Naive thymus-derived CD4-positive, alpha-beta T cell (primary cell): Measurements from ENCODE around the gene SAP30BP. TPM values are rescaled to one million over a fixed set of nuclear protein-coding genes. Genes with fewer than 3 reads are reported as not detected.

Source experiments
- ATAC-seq: fragments of 150-1000 bp; cut with Tn5 transposase; 2 replicates; pipeline ENCODE4 v1.10.0; 2021; ENCODE audit warnings: mild to moderate bottlenecking, moderate library complexity
- CTCF ChIA-PET: fragments of 350-600 bp; sonication (Branson Sonifier 250); formaldehyde crosslinking; loops from one replicate; lab custom pipeline; 2021; ENCODE audit warnings: antibody characterized with exemption; lab: Charles Lee
- POLR2A ChIA-PET: fragments of 350-600 bp; sonication (Branson Sonifier 250); formaldehyde crosslinking; loops from one replicate; lab custom pipeline; 2021; ENCODE audit warnings: antibody characterized with exemption, inconsistent platforms; lab: Charles Lee
- DNase-seq, 9 donors: peaks; one replicate each; pipeline versions ENCODE4 v3.0.0 to v3.0.0-alpha.2; 2020 to 2022; ENCODE audit warnings: mixed read lengths in 1 of 9
- H3K27ac ChIP-seq: one replicate; pipeline ENCODE4 v1.7.0; 2013; ENCODE audit warnings: mild to moderate bottlenecking, low read depth, low read length, moderate library complexity
- H3K27me3 ChIP-seq, 2 donors: one replicate each; pipeline ENCODE4 v1.7.0; 2013; ENCODE audit warnings: low read length in 2 of 2, mild to moderate bottlenecking in 2 of 2, moderate library complexity in 2 of 2; ENCODE audit not compliant: control insufficient read depth in 2 of 2, insufficient read depth in 2 of 2
- H3K36me3 ChIP-seq, 3 experiments: 1 replicate in 2 of 3; 2 replicates in 1 of 3; pipeline ENCODE4 v1.7.0; 2013; ENCODE audit warnings: low read length in 3 of 3, mild to moderate bottlenecking in 3 of 3, moderate library complexity in 1 of 3; ENCODE audit not compliant: insufficient read depth in 3 of 3, control insufficient read depth in 2 of 3
- H3K4me1 ChIP-seq, 2 donors: one replicate each; pipeline ENCODE4 v1.7.0; 2013; ENCODE audit warnings: low read length in 2 of 2, mild to moderate bottlenecking in 2 of 2, moderate library complexity in 1 of 2; ENCODE audit not compliant: control insufficient read depth in 2 of 2, insufficient read depth in 2 of 2
- H3K4me3 ChIP-seq: 2 replicates; pipeline ENCODE4 v1.7.0; 2013; ENCODE audit warnings: mild to moderate bottlenecking, low read length
- H3K9me3 ChIP-seq, 3 experiments: 1 replicate in 2 of 3; 2 replicates in 1 of 3; pipeline ENCODE4 v1.7.0; 2013; ENCODE audit warnings: low read length in 3 of 3; ENCODE audit not compliant: control insufficient read depth in 2 of 3
- H3K27ac Mint-ChIP-seq, 9 donors: one replicate each; pipeline ENCODE4 v1.8.0; 2020 to 2022; ENCODE audit warnings: mixed read lengths in 9 of 9, mild to moderate bottlenecking in 8 of 9, moderate library complexity in 5 of 9, inconsistent platforms in 2 of 9
- H3K27me3 Mint-ChIP-seq, 5 donors: one replicate each; pipeline ENCODE4 v1.8.0; 2021 to 2022; ENCODE audit warnings: mixed read lengths in 5 of 5, mild to moderate bottlenecking in 1 of 5
- H3K36me3 Mint-ChIP-seq, 5 donors: one replicate each; pipeline ENCODE4 v1.8.0; 2020 to 2022; ENCODE audit warnings: mixed read lengths in 5 of 5, mild to moderate bottlenecking in 3 of 5, inconsistent platforms in 1 of 5
- H3K4me1 Mint-ChIP-seq, 7 donors: one replicate each; pipeline ENCODE4 v1.8.0; 2020 to 2022; ENCODE audit warnings: mixed read lengths in 7 of 7, mild to moderate bottlenecking in 3 of 7, inconsistent platforms in 1 of 7
- H3K4me3 Mint-ChIP-seq, 10 donors: one replicate each; pipeline ENCODE4 v1.8.0; 2020 to 2022; ENCODE audit warnings: mild to moderate bottlenecking in 10 of 10, mixed read lengths in 10 of 10, moderate library complexity in 6 of 10, inconsistent platforms in 2 of 10
- H3K9me3 Mint-ChIP-seq, 11 donors: one replicate each; pipeline ENCODE4 v1.8.0; 2020 to 2022; ENCODE audit warnings: mixed read lengths in 11 of 11, mild to moderate bottlenecking in 4 of 11, inconsistent platforms in 1 of 11, moderate library complexity in 1 of 11
- intact Hi-C, 2 donors: fragments of 100-400 bp; cut with micrococcal nuclease; formaldehyde crosslinking; loops; one replicate each; pipeline ENCODE4 v1.15.1; 2023
- polyA plus RNA-seq, 2 donors: library from polyadenylated mRNA; unstranded; fragments of 300-500 nt; fragmentation: Illumina TruSeq; gene quantifications; one replicate each; pipeline ENCODE4 v1.2.3, GENCODE V29; 2021
- total RNA-seq, 6 experiments: library from RNA in 5 of 6; stranded (reverse) in 5 of 6; gene quantifications; 1 replicate in 5 of 6; 2 replicates in 1 of 6; pipeline ENCODE4 v1.2.3 and lab custom pipeline; 2021 to 2026

SAP30BP gene
- total and polyA plus RNA-seq, 7 experiments from 2014 or later: 69.5 to 198 (median 114) TPM

DNA sequence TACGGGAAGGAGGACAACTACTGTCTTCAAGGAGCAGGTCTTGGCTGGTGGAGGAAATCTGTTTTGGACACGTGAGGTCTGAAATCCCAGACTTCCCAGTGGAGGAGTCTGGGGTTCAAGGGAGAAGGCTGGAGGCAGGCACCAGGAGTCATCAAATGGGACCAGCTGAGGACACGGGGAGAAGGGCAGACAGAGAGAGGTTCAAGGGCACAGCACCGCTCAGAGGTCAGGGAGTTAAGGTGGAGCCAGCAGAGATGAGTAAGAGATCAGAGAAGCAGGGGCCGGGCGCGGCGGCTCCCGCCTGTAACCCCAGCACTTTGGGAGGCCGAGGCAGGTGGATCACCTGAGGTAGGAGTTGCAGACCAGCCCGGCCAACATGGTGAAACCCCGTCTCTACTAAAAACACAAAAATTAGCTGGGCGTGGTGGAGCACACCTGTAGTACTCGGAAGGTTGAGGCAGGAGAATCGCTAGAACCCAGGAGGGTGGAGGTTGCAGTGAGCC is 44.3 kb upstream of the SAP30BP start:
- peaks cover 0 to 5% (median 0%) of the 10 kb centered on the region in 7 donors for H3K4me1 Mint-ChIP-seq
- Histone ChIP-seq H3K36me3 (peaks cover 0 to 60% (median 0%) of the 10 kb centered on the region in 3 experiments), H3K4me1 (no peaks in the 10 kb centered on the region), H3K4me3 (no peak overlapping the region), H3K27ac (no peak overlapping the region), H3K9me3 (no peaks in the 10 kb centered on the region), H3K27me3 (no peaks in the 10 kb centered on the region)
- DNase-seq: no peak
- intact Hi-C loops: no loop called here
- ATAC-seq: no peak
- peak overlapping the region in 5 of 9 donors; percentile 3 to 71 (median 11) for H3K27ac Mint-ChIP-seq
- POLR2A ChIA-PET: no interaction called here
- no peaks in the 10 kb centered on the region for H3K36me3 Mint-ChIP-seq
- H3K27me3 Mint-ChIP-seq: no peaks in the 10 kb centered on the region
- no peak overlapping the region for H3K4me3 Mint-ChIP-seq
- CTCF ChIA-PET: interaction anchor here (2.8 to 4.4 kb wide), 2 partner anchors 11 to 126 kb away, joined by 11 to 25 read pairs; partner anchors contain the start of gene SMIM5
- no peaks in the 10 kb centered on the region for H3K9me3 Mint-ChIP-seq

DNA sequence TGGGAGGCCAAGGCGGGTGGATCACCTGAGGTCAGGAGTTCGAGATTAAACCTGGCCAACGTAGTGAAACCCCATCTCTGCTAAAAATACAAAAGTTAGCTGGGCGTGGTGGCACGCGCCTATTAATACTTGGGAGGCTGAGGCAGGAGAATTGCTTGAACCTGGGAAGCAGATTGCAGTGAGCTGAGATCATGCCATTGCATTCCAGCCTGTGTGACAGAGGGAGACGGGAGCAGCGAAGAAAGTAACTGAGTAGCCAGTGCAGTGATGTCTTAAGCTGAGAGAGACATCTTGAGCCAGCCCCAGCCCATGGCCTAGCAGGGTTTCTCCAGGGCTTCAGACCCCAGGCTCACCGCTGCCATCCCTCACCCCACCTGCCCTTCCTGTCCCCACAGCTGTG is 43.8 kb upstream of the SAP30BP start:
- no peak for ATAC-seq
- H3K4me1 Mint-ChIP-seq: peaks cover 0 to 5% (median 0%) of the 10 kb centered on the region in 7 donors
- H3K9me3 ChIP-seq: no peaks in the 10 kb centered on the region
- H3K36me3 ChIP-seq: peaks cover 0 to 61% (median 0%) of the 10 kb centered on the region in 3 experiments
- H3K27me3 ChIP-seq: no peaks in the 10 kb centered on the region
- intact Hi-C loops: no loop called here
- no peak for DNase-seq
- H3K9me3 Mint-ChIP-seq: no peaks in the 10 kb centered on the region
- H3K27me3 Mint-ChIP-seq: no peaks in the 10 kb centered on the region
- H3K36me3 Mint-ChIP-seq: no peaks in the 10 kb centered on the region
- no peak overlapping the region for H3K27ac Mint-ChIP-seq
- H3K4me3 ChIP-seq: no peak overlapping the region
- H3K27ac ChIP-seq: no peak overlapping the region
- no peak overlapping the region for H3K4me3 Mint-ChIP-seq
- ChIA-PET CTCF (interaction anchor here (2.8 to 4.4 kb wide), 2 partner anchors 10 to 125 kb away, joined by 11 to 25 read pairs; partner anchors contain the start of gene SMIM5), POLR2A (no interaction called here)
- no peaks in the 10 kb centered on the region for H3K4me1 ChIP-seq

DNA sequence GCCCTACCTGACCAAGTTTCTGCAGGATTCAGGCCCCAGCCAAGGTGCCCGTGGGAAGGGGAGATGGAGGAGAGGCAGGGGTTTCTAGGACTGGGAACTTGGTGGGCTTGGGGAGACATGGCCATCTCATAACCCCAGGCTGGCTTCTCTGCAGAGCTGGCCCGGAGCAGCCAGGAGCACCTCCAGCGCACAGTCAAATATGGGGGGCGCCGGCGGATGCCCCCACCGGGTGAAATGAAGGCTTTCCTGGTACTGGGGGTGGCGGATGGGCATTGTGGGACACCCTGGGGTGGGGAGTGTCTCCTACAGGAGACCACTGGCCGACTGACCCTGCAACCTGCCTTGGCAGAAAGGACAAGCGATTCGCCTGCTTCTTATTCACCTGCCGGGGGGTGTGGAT is 43.1 kb upstream of the SAP30BP start:
- Histone ChIP-seq H3K36me3 (peaks cover 0 to 61% (median 0%) of the 10 kb centered on the region in 3 experiments), H3K9me3 (no peaks in the 10 kb centered on the region), H3K27ac (no peak overlapping the region), H3K4me1 (no peaks in the 10 kb centered on the region), H3K27me3 (no peaks in the 10 kb centered on the region), H3K4me3 (no peak overlapping the region)
- POLR2A ChIA-PET: no interaction called here
- Mint-ChIP-seq H3K4me1 (peaks cover 0 to 5% (median 0%) of the 10 kb centered on the region in 7 donors), H3K27ac (peak overlapping the region in 2 of 9 donors; percentile 14 to 81), H3K36me3 (no peaks in the 10 kb centered on the region), H3K27me3 (no peaks in the 10 kb centered on the region), H3K9me3 (no peaks in the 10 kb centered on the region), H3K4me3 (no peak overlapping the region)
- ATAC-seq: no peak
- intact Hi-C loops: no loop called here
- CTCF ChIA-PET: interaction anchor here (2.8 to 4.4 kb wide), 2 partner anchors 10 to 125 kb away, joined by 11 to 25 read pairs; partner anchors contain the start of gene SMIM5
- DNase-seq: no peak

DNA sequence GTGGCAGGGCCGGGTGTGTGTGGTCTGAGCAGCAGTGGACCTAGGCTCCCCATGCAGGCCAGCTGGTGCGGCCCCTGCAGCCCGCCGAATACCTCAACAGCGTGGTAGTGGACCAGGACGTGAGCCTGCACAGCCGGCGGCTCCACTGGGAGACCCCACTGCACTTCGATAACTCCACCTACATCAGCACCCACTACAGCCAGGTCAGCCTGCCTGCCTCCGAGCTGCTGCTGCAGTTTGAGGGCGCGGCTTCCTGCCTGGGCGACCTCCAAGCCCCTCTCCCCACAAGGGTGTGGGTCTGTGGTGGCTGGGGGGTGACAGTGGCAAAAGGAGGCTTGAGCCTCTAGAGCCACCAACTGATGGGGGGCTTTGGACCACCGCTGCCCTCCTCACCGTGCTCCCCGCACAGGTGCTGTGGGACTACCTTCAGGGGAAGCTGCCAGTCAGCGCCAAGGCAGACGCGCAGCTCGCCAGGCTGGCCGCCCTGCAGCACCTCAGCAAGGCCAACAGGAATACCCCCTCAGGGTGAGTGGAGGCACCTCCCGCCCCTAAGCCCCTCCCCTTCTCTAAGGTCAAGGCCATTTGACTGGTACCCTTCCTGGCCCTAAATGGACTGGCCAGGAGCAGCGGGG is 42.3 kb upstream of the SAP30BP start:
- CTCF ChIA-PET: interaction anchor here (2.8 to 4.4 kb wide), 2 partner anchors 9 to 124 kb away, joined by 11 to 25 read pairs; partner anchors contain the start of gene SMIM5

DNA sequence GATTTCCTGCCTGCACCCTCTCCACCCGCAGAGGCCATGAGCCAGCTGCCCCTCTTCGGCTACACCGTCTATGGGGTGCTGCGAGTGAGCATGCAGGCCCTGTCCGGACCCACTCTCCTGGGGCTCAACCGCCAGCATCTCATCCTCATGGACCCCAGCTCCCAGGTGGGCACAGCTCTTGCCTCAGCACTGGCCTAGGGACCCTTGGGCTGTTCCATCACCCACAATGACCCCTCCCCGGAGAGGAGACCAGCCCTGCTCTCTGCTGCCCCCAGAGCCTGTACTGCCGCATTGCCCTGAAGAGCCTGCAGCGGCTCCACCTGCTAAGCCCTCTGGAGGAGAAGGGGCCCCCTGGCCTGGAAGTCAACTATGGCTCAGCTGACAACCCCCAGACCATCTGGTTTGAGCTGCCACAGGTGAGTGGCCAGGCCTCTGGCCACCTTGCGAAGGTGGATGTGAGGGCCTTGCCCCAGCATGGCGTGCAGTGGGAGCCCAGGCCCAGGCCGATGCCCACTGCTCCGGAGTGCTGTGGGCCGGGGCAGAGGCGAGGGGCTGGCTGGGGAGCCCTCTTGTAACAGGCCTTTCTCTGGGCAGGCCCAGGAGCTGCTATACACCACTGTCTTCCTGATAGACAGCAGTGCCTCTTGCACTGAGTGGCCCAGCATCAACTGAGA is 41.2 kb upstream of the SAP30BP start:
- intact Hi-C loops: no loop called here
- POLR2A ChIA-PET: no interaction called here
- no peaks in the 10 kb centered on the region for H3K9me3 ChIP-seq
- Mint-ChIP-seq H3K4me1 (peaks cover 0 to 5% (median 0%) of the 10 kb centered on the region in 7 donors), H3K36me3 (no peaks in the 10 kb centered on the region), H3K27me3 (no peaks in the 10 kb centered on the region), H3K4me3 (no peak overlapping the region), H3K9me3 (no peaks in the 10 kb centered on the region), H3K27ac (peak overlapping the region in 1 of 9 donors; percentile 86)
- no peaks in the 10 kb centered on the region for H3K27me3 ChIP-seq
- peaks cover 0 to 68% (median 0%) of the 10 kb centered on the region in 3 experiments for H3K36me3 ChIP-seq
- H3K4me3 ChIP-seq: no peak overlapping the region
- CTCF ChIA-PET: interaction anchor here (1.0 to 4.4 kb wide), 2 partner anchors 47 to 123 kb away, joined by 5 to 25 read pairs; no protein-coding TSS in a partner anchor
- DNase-seq (peak in 2 of 9 donors; percentile 13 to 15), ATAC-seq (peak; percentile 66)
- no peaks in the 10 kb centered on the region for H3K4me1 ChIP-seq
- no peak overlapping the region for H3K27ac ChIP-seq

More for the DNA sequence above, 42.3 kb upstream of the SAP30BP start:
- POLR2A ChIA-PET: no interaction called here
- H3K27me3 Mint-ChIP-seq: no peaks in the 10 kb centered on the region
- intact Hi-C loops: no loop called here
- no peaks in the 10 kb centered on the region for H3K9me3 ChIP-seq
- no peaks in the 10 kb centered on the region for H3K9me3 Mint-ChIP-seq
- no peaks in the 10 kb centered on the region for H3K4me1 ChIP-seq
- no peaks in the 10 kb centered on the region for H3K36me3 Mint-ChIP-seq
- DNase-seq: no peak
- H3K4me3 ChIP-seq: no peak overlapping the region
- no peak overlapping the region for H3K4me3 Mint-ChIP-seq
- H3K27me3 ChIP-seq: no peaks in the 10 kb centered on the region
- H3K27ac Mint-ChIP-seq: peak overlapping the region in 1 of 9 donors; percentile 5
- H3K4me1 Mint-ChIP-seq: peaks cover 0 to 5% (median 0%) of the 10 kb centered on the region in 7 donors
- no peak for ATAC-seq
- H3K36me3 ChIP-seq: peaks cover 0 to 67% (median 0%) of the 10 kb centered on the region in 3 experiments
- no peak overlapping the region for H3K27ac ChIP-seq

DNA sequence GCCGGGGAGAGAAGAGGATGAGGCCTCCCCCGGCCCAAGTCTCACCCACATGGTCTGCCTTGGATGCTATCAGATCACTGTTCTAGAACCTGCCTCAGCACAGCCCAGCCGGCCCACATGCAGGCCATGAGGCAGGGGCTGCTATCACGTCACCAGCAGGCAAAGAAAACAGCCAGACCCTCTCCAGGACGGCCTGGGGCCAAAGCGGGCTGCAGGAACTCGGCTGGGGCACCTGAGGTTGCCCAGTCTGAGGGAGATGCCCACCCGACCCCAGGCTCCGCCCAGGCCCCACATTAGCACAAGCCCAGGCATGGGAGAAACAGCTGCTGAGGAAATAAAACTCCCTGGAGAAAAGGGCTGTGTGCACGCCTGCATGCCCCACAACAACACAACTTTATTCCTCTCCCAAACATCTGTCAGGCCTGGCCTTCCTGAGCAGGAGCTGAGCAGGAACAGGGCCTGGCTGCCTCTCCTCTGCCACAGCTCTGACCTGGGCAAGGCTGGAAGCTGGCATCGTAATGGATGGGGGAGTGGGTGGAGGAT is 40.6 kb upstream of the SAP30BP start:
- H3K9me3 Mint-ChIP-seq: no peaks in the 10 kb centered on the region
- DNase-seq: no peak
- intact Hi-C loops: no loop called here
- Histone ChIP-seq H3K9me3 (no peaks in the 10 kb centered on the region), H3K4me3 (no peak overlapping the region), H3K27ac (no peak overlapping the region), H3K36me3 (peaks cover 0 to 68% (median 0%) of the 10 kb centered on the region in 3 experiments), H3K27me3 (no peaks in the 10 kb centered on the region), H3K4me1 (no peaks in the 10 kb centered on the region)
- H3K27ac Mint-ChIP-seq: peak overlapping the region in 1 of 9 donors; percentile 86
- no peaks in the 10 kb centered on the region for H3K27me3 Mint-ChIP-seq
- ChIA-PET POLR2A (no interaction called here), CTCF (interaction anchor here (4.4 kb wide), 1 partner anchor 122 kb away, joined by 25 read pairs; no protein-coding TSS in a partner anchor)
- H3K36me3 Mint-ChIP-seq: no peaks in the 10 kb centered on the region
- H3K4me1 Mint-ChIP-seq: peaks cover 0 to 5% (median 0%) of the 10 kb centered on the region in 7 donors
- no peak for ATAC-seq
- H3K4me3 Mint-ChIP-seq: no peak overlapping the region
